GM21529 (cell line): Measurements from ENCODE around the gene RXRG.
A peak's percentile ranks its signal among the peaks of the same experiment; 100 is the strongest.

Source experiments
- ATAC-seq: cut with Tn5 transposase; IDR thresholded peaks from one replicate; pipeline ENCODE4 v1.9.1; 2021; ENCODE audit not compliant: unreplicated experiment

The RXRG gene

GRCh38 chr1:165371588-165372225, 73.2 kb downstream of the RXRG start:
- ATAC-seq, result no peak

DNA sequence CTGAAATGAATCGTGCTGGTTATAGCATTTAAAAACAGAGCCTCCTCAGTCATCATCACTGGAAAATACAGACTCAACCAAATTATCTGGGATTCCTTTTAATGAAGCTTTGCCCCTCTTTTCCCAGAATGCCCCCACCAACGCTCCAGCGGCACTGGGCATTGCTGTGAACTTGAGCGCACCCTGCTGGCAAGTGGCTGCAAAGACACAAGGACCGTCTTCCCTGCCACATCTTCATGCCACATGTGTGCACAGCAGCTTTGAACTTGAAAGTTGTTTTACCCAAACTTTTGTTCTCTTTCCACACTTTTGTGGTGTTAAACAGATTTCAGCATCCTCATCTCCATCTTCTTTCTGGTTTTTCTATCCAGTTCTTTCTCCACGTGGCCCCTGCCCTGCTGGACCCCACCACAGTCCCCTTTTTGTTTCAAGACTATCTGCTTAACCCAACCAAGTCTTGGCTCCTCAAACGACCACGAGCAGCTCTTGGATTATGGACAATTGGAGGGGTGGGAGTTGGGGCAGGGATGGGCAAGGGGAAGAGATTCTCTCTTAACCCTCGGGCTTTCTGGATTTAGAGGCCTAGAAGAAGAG, 75.6 kb downstream of the RXRG start:
- ATAC-seq, result peak; percentile 64

GRCh38 chr1:165367375-165367993, 77.4 kb downstream of the RXRG start:
- peak; percentile 76 for ATAC-seq

- no peak for ATAC-seq
Observed at GRCh38 chr1:165365341-165365740, 79.6 kb downstream of the RXRG start.

DNA sequence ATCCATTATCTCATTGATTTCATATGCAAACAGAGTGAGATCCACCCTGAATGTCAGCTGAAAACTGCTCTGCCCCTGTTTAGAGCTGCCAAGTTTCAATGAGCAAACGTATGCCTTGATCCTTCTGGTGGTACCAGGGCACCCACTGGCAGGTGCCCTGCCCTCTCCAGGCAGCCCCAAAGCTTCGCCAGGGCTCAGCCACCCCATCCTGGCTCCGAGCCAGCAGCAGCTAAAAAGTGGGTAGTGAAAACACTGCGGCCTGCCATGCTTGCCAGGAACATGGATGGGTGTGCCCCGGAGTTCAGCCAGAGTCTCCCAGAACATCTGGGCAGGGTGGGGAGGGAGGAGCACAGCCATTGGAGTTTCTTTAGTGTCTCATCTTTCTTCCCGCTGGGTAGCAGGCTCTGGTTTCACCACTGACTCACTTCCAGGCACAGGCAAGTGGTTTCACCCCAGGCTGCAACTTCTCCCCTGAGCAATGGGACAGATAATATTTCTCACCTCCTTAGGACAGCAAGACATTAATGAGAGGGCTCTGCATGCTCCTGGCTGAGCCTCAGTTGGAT, 80.3 kb downstream of the RXRG start:
- ATAC-seq, result no peak

GRCh38 chr1:165356876-165357275, 88.0 kb downstream of the RXRG start:
- ATAC-seq, result no peak

- no peak for ATAC-seq
Observed at GRCh38 chr1:165355977-165356811, 88.7 kb downstream of the RXRG start, which contains the start of gene LMX1A. Gene LMX1A, minus strand, starts transcription at chr1:165356715. Its CDS starts 1,156 bp downstream, at chr1:165355559.

DNA sequence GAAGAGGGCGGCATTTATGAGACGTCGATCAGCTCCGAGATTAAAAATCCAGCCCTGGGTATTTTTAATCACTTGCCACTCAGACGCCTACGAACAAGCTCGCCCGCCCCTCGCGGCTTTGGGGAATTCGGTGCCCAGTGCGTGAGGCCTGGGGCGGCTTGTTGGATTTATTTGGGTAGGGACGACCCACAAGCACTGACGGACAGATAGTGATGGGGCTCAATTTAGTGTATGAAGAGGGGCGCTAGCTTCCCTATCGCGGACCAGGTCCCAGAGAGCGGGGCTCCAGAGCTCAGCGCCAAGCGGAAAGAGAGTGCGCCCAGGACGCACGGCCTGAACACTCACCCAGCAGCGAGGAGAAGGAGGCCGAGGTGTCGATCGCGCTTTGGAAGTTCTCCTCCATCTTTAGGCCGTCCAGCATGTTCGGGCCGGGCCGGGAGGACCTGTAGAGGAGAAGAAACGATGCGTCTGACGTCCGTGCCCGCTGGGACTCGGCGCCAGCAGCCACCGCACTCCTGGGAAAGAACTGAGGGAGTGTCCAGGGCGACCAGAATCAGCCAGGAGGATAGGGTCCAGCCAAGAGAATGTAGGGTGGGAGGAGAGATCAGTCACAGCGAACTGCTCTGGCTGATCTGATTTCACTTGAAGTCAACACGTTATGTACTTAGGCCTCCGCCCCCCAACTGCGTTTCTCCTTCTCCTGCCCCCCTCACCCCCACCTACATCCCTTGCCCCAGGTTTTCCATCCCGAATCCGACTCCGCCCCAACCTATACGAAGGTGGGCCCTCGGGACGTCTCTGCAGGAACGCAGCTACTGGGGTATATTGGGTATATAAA, 89.6 kb downstream of the RXRG start:
- no peak for ATAC-seq

DNA sequence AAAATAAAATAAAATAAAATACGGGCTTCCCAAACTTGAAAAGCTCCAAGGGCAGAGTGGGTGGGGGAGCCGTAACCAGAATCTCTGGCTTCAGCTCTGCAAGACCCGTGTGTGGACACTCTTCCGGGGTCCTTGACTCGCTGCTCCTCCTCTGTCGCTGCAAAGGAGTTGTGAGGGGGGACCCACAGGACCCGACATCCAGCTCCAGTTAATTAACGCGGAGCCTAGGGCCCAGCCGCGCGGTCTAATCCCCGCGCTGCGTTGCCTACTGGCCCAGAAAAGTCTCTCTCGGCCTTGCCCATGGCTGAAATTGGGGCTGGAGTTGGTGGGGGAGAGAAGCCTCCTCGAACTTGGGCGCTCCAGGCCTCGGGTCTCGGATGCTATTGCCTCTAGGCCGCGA, 90.2 kb downstream of the RXRG start:
- no peak for ATAC-seq

- no peak for ATAC-seq
Observed at GRCh38 chr1:165353731-165354671, 90.9 kb downstream of the RXRG start.

DNA sequence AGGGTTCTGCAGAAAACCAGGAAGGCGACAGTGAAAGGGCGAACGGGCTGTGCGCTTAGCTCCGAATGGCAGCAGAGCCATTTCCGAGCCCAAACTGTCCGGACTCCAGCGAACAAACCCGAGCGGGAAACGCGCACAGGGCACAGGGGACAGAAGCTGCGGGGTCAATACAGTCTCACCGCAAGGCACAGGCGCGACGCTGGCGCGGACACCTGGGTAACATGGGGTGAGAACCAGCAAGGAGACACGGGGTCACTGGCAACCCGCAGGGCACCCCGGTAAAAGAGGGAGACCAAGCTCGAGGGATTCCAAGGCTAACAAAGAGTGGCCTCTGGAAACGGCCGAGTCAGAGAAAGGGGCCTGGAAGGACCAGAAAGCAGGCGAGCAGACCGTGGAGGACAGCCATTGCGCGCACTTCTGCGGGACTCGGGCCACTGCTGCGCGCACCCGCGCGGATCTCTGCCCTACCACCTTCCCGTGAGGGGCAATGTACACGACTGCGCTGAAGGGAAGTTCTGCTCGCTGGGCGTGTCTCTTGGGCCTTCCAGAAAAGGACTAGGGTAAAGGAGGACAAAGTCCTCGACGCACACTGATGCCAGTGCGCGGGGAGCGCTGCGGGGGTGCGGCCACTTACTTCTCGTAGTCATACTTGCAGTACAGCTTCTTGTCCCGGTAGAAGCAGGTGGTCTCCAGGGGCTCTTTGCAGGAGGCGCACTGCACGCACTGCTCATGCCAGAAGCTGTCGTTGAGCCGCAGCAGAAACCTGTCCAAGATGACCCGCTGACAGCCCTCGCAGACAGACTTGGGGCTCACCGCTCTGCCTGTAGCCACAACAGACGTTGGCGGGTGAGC, 92.3 kb downstream of the RXRG start:
- ATAC-seq, result no peak

DNA sequence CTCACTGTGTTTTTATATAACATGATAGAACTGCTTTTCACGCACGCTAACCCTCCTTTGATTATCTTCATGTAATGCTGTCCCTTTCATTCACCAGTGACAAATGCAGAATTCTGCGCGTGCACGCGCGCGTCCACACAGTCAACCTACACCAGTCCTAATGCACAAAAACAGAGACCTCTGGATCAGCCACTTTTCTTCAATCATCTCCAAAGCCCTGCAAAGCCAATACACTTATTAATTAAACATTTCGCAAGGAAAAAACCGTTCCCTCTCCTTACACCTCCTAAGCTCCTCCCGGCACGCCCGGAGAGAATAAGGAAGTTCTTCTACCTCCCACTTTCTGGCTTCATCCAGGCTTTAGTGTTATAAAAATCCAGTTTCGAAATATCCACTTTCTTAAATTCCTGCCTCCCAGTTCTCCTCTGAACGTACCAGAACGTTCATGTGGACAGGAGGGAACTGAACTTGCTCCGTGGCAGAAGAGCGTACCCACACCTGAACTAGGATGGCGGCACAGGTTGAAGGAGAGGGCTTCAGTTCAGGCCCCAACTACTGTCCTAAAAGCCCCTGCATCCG, 93.0 kb downstream of the RXRG start:
- ATAC-seq, result no peak
